Measurements from ENCODE around the gene CUBN.
"Not testable (repeated sequence)": the region's sequence is repeated elsewhere in the genome, so short reads cannot be mapped to it uniquely, and the experiment has no call there.

CUBN gene

DNA sequence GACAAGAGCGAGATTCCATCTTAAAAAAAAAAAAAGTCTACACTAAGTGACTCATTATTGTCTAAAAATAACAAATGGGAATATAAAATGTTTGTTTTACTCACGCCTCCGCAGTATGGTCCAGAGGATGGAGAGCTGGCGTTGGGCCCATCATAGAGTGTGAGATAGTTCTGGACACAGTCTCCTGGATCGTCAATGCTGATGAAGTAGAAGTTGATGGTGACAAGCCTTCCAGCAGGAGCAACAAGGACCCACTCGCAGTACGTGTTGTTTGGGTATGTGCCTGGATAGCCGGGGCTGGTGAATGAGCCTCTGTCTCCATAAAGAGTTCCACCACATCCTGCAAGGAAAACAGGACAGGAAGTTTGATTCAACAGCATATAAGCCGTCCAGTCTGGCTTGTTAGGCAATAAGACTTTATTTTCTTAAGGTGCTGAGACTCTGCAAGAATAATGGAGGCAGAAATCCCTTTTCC is 300.9 kb downstream of the CUBN start:
- Histone ChIP-seq H3K4me3 (IDR thresholded peaks at IDR 0.05; ENCODE audit: insufficient read depth, low read depth, low read length) (no peak overlapping the region), H3K79me2 (ENCODE audit: insufficient read depth, low read depth) (no peaks in the 10 kb centered on the region), H3K4me1 (ENCODE audit: low read depth, poor library complexity, severe bottlenecking) (peaks cover 7% of the 10 kb centered on the region), H3K36me3 (ENCODE audit: insufficient read depth) (no peaks in the 10 kb centered on the region), H3K9ac (no peak overlapping the region), H3K4me2 (no peak overlapping the region), H4K20me1 (ENCODE audit: insufficient read depth) (no peaks in the 10 kb centered on the region), H2AFZ (ENCODE audit: low read depth) (peak overlapping the region; percentile 39), H3K27me3 (ENCODE audit: insufficient read depth, low read depth) (no peaks in the 10 kb centered on the region), H3K27ac (no peak overlapping the region)
- TF ChIP-seq, protein P1, sequence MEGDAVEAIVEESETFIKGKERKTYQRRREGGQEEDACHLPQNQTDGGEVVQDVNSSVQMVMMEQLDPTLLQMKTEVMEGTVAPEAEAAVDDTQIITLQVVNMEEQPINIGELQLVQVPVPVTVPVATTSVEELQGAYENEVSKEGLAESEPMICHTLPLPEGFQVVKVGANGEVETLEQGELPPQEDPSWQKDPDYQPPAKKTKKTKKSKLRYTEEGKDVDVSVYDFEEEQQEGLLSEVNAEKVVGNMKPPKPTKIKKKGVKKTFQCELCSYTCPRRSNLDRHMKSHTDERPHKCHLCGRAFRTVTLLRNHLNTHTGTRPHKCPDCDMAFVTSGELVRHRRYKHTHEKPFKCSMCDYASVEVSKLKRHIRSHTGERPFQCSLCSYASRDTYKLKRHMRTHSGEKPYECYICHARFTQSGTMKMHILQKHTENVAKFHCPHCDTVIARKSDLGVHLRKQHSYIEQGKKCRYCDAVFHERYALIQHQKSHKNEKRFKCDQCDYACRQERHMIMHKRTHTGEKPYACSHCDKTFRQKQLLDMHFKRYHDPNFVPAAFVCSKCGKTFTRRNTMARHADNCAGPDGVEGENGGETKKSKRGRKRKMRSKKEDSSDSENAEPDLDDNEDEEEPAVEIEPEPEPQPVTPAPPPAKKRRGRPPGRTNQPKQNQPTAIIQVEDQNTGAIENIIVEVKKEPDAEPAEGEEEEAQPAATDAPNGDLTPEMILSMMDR (conservative IDR thresholded peaks at IDR 0.05; ENCODE audit: low read depth, low read length) = no peak

DNA sequence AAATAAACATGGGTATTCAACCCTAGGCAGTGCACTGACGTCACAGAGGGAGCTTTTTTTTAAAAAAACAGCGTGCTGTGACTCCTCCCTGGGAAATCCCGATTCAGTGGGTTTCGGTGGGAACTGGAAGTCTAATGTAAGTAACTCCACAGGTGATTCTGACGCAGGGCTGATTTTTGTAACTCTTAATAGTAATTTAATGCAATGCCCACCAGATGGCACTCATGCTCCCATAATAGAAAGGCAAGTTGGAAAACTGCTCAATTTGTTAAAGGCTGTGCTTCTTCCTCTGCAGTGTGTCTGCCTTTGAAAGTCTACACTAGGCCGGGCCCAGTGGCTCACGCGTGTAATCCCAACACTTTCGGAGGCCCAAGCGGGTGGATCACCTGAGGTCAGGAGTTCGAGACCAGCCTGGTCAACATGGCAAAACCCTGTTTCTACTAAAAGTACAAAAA is 301.5 kb downstream of the CUBN start:
- no peak overlapping the region for H3K4me2 ChIP-seq
- H3K4me3 ChIP-seq (IDR thresholded peaks at IDR 0.05; ENCODE audit: insufficient read depth, low read depth, low read length) = no peak overlapping the region
- H2AFZ ChIP-seq (ENCODE audit: low read depth) = peak overlapping the region; percentile 39
- H3K27me3 ChIP-seq (ENCODE audit: insufficient read depth, low read depth) = no peaks in the 10 kb centered on the region
- TF ChIP-seq, protein P1 (conservative IDR thresholded peaks at IDR 0.05; ENCODE audit: low read depth, low read length) = peak; percentile 78
- no peaks in the 10 kb centered on the region for H3K36me3 ChIP-seq (ENCODE audit: insufficient read depth)
- H4K20me1 ChIP-seq (ENCODE audit: insufficient read depth) = no peaks in the 10 kb centered on the region
- H3K79me2 ChIP-seq (ENCODE audit: insufficient read depth, low read depth) = no peaks in the 10 kb centered on the region
- H3K27ac ChIP-seq = no peak overlapping the region
- H3K4me1 ChIP-seq (ENCODE audit: low read depth, poor library complexity, severe bottlenecking) = peaks cover 7% of the 10 kb centered on the region
- H3K9ac ChIP-seq = no peak overlapping the region

DNA sequence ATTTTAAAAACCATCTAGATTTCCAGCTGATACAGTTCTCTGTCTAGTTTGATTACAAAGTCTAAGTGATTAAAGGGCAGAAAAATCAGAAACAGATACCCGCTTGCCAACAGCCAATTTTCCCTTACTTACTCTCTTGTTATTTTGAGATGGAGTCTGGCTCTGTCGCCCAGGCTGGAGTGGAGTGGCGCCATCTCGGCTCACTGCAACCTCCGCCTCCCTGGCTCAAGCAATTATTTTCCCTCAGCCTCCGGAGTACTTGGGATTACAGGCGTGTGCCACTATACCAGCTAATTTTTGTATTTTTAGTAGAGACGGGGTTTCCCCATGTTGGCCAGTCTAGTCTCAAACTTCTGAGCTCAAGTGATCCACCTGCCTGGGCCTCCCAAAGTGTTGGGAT is 302.1 kb downstream of the CUBN start:
- not testable (repeated sequence) for H3K79me2 ChIP-seq (ENCODE audit: insufficient read depth, low read depth); H3K4me1 ChIP-seq (ENCODE audit: low read depth, poor library complexity, severe bottlenecking); H3K27ac ChIP-seq; H2AFZ ChIP-seq (ENCODE audit: low read depth); H3K36me3 ChIP-seq (ENCODE audit: insufficient read depth); H4K20me1 ChIP-seq (ENCODE audit: insufficient read depth); H3K27me3 ChIP-seq (ENCODE audit: insufficient read depth, low read depth); H3K4me3 ChIP-seq (IDR thresholded peaks at IDR 0.05; ENCODE audit: insufficient read depth, low read depth, low read length); H3K4me2 ChIP-seq; H3K9ac ChIP-seq

DNA sequence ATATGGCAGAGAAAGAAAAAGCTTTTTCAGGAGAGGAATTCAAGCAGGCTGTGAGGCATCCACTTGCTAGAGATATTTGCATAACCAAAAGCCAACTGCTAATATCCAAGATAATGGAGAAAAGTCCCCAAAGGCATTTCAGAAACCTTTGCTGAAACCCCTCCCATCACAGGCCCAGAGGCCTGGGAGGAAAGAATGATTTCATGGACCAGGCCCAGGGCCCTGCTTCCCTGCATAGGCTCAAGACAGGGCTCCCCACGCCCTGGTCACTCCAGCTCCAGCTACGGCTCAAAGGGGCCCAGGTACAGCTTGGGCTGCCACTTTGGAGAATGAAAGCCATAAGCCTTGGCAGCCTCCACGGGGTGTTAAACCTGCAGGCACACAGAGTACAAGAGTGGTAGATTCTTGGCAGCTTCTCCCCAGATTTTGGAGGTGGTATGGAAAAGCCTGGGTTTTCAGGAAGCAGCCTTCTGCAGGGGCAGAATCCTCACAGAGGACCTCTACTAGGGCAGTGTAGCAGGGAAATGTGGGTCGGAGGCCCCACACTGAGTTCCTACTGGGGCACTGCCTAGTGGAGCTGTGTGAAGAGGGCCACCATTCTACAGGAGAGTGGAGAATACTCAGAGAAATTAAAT is 306.8 kb downstream of the CUBN start:
- H4K20me1 ChIP-seq (ENCODE audit: insufficient read depth) = no peaks in the 10 kb centered on the region
- H3K79me2 ChIP-seq (ENCODE audit: insufficient read depth, low read depth) = no peaks in the 10 kb centered on the region
- no peak overlapping the region for H3K4me2 ChIP-seq
- no peak overlapping the region for H3K9ac ChIP-seq
- H3K27ac ChIP-seq = no peak overlapping the region
- TF ChIP-seq, protein P1 (conservative IDR thresholded peaks at IDR 0.05; ENCODE audit: low read depth, low read length) = no peak
- no peak overlapping the region for H3K4me3 ChIP-seq (IDR thresholded peaks at IDR 0.05; ENCODE audit: insufficient read depth, low read depth, low read length)
- H3K4me1 ChIP-seq (ENCODE audit: low read depth, poor library complexity, severe bottlenecking) = peaks cover 12% of the 10 kb centered on the region
- no peaks in the 10 kb centered on the region for H3K27me3 ChIP-seq (ENCODE audit: insufficient read depth, low read depth)
- no peak overlapping the region for H2AFZ ChIP-seq (ENCODE audit: low read depth)
- H3K36me3 ChIP-seq (ENCODE audit: insufficient read depth) = no peaks in the 10 kb centered on the region

DNA sequence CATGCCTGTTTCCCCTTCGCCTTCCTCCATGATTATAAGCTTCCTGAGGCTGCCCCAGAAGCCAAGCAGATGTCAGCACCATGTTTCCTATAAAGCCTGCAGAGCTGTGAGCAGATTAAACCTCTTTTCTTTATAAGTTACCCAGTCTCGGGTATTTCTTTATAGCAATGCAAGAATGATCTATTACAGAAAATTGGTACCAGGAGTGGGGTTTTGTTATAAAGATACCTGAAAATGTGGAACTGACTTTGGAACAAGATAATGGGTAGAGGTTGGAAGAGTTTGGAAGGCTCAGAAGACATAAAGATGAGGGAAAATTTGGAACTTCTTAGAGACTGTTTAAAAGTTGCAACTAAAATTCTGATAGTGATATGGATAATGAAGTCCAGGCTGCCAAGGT is 307.6 kb downstream of the CUBN start:
- Histone ChIP-seq H3K4me2 (no peak overlapping the region), H3K36me3 (ENCODE audit: insufficient read depth) (no peaks in the 10 kb centered on the region), H3K4me1 (ENCODE audit: low read depth, poor library complexity, severe bottlenecking) (peaks cover 8% of the 10 kb centered on the region), H2AFZ (ENCODE audit: low read depth) (no peak overlapping the region), H3K79me2 (ENCODE audit: insufficient read depth, low read depth) (no peaks in the 10 kb centered on the region), H4K20me1 (ENCODE audit: insufficient read depth) (no peaks in the 10 kb centered on the region), H3K27ac (no peak overlapping the region), H3K4me3 (IDR thresholded peaks at IDR 0.05; ENCODE audit: insufficient read depth, low read depth, low read length) (no peak overlapping the region), H3K27me3 (ENCODE audit: insufficient read depth, low read depth) (no peaks in the 10 kb centered on the region), H3K9ac (no peak overlapping the region)
- TF ChIP-seq, protein P1 (conservative IDR thresholded peaks at IDR 0.05; ENCODE audit: low read depth, low read length) = no peak
